ENCODE data around the gene CCS. TPM values are rescaled to one million over a fixed set of nuclear protein-coding genes. Genes with fewer than 3 reads are reported as not detected.

CCS gene
- total and polyA plus RNA-seq, 7 donors = 10.5 to 22.9 (median 15.7) TPM

DNA sequence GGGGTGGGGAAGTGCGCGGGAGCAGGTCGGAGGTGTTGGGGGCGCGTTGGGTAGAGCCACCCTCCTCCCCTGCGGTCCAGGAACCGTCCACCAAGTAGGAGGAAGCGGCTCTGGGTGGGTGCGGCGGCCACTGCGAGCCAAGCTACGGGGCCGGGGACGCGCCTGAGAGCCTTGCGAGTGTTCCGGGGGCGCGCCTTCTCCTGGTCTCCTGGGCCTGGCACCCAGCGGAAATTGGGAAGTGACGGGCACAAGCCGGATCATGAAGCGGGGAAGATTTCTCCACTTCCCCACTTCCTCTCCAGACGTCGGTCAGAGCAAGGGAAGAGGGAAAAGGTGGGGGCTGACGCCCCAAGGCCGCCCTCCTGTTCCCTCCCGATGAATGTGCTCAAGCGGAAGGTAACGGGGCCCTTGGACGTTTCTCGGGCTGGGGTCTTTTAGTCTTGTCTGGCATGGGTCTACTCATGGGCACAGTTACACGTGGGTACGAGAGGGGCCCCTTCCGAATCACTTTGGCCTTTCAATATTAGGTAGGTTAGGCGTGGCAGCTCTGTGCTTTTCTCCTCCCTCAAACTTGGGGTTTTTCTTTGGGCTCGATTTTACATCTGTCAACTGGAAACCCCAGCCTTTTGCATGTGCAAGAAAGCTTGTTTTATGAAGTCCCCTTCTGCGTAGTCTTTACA is 24.3 kb downstream of the CCS start:
- 1 to 2% (median 1%) methylated on average over 24 to 38 of the region's 38 CpGs for WGBS, 3 donors
- TF ChIP-seq CTCF (IDR thresholded peaks at IDR 0.05) = no peak
- peak in 2 of 4 donors; percentile 39 to 42 for ATAC-seq
- intact Hi-C loops (cut with DNase I) = loop anchor here in 1 of 2 donors (2.0 kb wide), 1 partner anchor 20 kb away; no protein-coding TSS in a partner anchor
- no peaks in the 10 kb centered on the region for H3K27me3 ChIP-seq (ENCODE audit: insufficient read depth in 3 of 3, low read length in 2 of 3)
- peak overlapping the region; percentile 99 for H3K27ac ChIP-seq
- H3K36me3 ChIP-seq (ENCODE audit: insufficient read depth in 1 of 2, low read depth in 1 of 2) = peaks cover 0 to 17% of the 10 kb centered on the region in 2 donors
- peaks cover 48% of the 10 kb centered on the region for H3K4me1 ChIP-seq
- peak overlapping the region; percentile 98 for H3K4me3 ChIP-seq
- peak; percentile 81 to 87 for DNase-seq
- no peaks in the 10 kb centered on the region for H3K9me3 ChIP-seq

- H3K27me3 ChIP-seq (ENCODE audit: insufficient read depth in 3 of 3, low read length in 2 of 3) = no peaks in the 10 kb centered on the region
- peaks cover 60% of the 10 kb centered on the region for H3K4me1 ChIP-seq
Observed at GRCh38 chr11:66619080-66619554, 26.1 kb downstream of the CCS start.

GRCh38 chr11:66624450-66624849 is 31.5 kb downstream of the CCS start:
- Histone ChIP-seq H3K4me1 (peaks cover 39% of the 10 kb centered on the region), H3K27ac (no peak overlapping the region), H3K4me3 (no peak overlapping the region), H3K27me3 (ENCODE audit: insufficient read depth in 3 of 3, low read length in 2 of 3) (no peaks in the 10 kb centered on the region), H3K9me3 (no peaks in the 10 kb centered on the region), H3K36me3 (ENCODE audit: insufficient read depth in 1 of 2, low read depth in 1 of 2) (peaks cover 8 to 78% of the 10 kb centered on the region in 2 donors)
- peak in 1 of 2 donors; percentile 56 for DNase-seq
- TF ChIP-seq CTCF (IDR thresholded peaks at IDR 0.05) = no peak
- peak in 1 of 4 donors; percentile 19 for ATAC-seq
- intact Hi-C loops (cut with DNase I) = no loop called here
- 78 to 87% (median 80%) methylated on average over 16 of the region's 16 CpGs for WGBS, 3 donors

More at GRCh38 chr11:66619080-66619554, 26.1 kb downstream of the CCS start:
- 70 to 75% (median 72%) methylated on average over 4 of the region's 4 CpGs for WGBS, 3 donors
- ATAC-seq = no peak
- intact Hi-C loops (cut with DNase I) = no loop called here
- DNase-seq = no peak
- peak overlapping the region; percentile 98 for H3K4me3 ChIP-seq
- H3K9me3 ChIP-seq = no peaks in the 10 kb centered on the region
- TF ChIP-seq CTCF (IDR thresholded peaks at IDR 0.05) = no peak
- H3K27ac ChIP-seq = peak overlapping the region; percentile 51
- H3K36me3 ChIP-seq (ENCODE audit: insufficient read depth in 1 of 2, low read depth in 1 of 2) = peaks cover 0 to 34% of the 10 kb centered on the region in 2 donors

DNA sequence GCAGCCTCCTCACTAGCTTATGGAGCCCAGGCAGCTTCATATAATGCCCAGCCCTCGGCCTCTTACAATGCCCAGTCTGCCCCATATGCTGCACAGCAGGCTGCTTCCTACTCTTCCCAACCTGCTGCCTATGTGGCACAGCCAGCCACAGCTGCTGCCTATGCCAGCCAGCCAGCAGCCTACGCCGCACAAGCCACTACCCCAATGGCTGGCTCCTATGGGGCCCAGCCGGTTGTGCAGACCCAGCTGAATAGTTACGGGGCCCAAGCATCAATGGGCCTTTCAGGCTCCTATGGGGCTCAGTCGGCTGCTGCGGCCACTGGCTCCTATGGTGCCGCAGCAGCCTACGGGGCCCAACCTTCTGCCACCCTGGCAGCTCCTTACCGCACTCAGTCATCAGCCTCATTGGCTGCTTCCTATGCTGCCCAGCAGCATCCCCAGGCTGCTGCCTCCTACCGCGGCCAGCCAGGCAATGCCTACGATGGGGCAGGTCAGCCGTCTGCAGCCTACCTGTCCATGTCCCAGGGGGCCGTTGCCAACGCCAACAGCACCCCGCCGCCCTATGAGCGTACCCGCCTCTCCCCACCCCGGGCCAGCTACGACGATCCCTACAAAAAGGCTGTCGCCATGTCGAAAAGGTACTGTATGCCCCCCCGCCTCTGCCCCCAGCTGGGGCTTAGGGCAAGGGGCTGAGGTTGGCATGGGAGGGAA is 32.2 kb downstream of the CCS start:
- peaks cover 33% of the 10 kb centered on the region for H3K4me1 ChIP-seq
- ATAC-seq (peak in 1 of 4 donors; percentile 16), DNase-seq (no peak)
- H3K27me3 ChIP-seq (ENCODE audit: insufficient read depth in 3 of 3, low read length in 2 of 3) = no peaks in the 10 kb centered on the region
- H3K4me3 ChIP-seq = no peak overlapping the region
- H3K9me3 ChIP-seq = no peaks in the 10 kb centered on the region
- WGBS, 3 donors = 93 to 96% (median 95%) methylated on average over 24 to 26 of the region's 26 CpGs
- H3K27ac ChIP-seq = no peak overlapping the region
- H3K36me3 ChIP-seq (ENCODE audit: insufficient read depth in 1 of 2, low read depth in 1 of 2) = peaks cover 8 to 86% of the 10 kb centered on the region in 2 donors
- intact Hi-C loops (cut with DNase I) = no loop called here
- no peak for TF ChIP-seq CTCF (IDR thresholded peaks at IDR 0.05)
